WTC11 (cell line): ENCODE measurements around the gene HECTD3. TPM values are rescaled to one million over a fixed set of nuclear protein-coding genes. Genes with fewer than 3 reads are reported as not detected.

ENCODE experiments used
- ATAC-seq: fragments of 200-7000 bp; cut with Tn5 transposase; 2 replicates; pipeline ENCODE4 v1.10.0; 2021; ENCODE audit warnings: mild to moderate bottlenecking, moderate library complexity
- CTCF ChIA-PET: fragments of 300-600 bp; sonication (Branson Sonifier 250); formaldehyde crosslinking; loops from one replicate; lab custom pipeline; 2021; ENCODE audit warnings: antibody characterized with exemption; lab: Charles Lee
- POLR2A ChIA-PET: fragments of 350-600 bp; sonication (Branson Sonifier 250); formaldehyde crosslinking; loops from one replicate; lab custom pipeline; 2021; ENCODE audit warnings: antibody characterized with exemption; lab: Charles Lee
- DNase-seq: peaks from one replicate; pipeline ENCODE4 v3.0.0; 2021; ENCODE audit warnings: low spot score
- H3K27ac Mint-ChIP-seq: 2 replicates; pipeline ENCODE4 v1.8.0; 2021; ENCODE audit warnings: mixed read lengths
- H3K27me3 Mint-ChIP-seq: 2 replicates; pipeline ENCODE4 v1.8.0; 2021; ENCODE audit warnings: low read depth, mild to moderate bottlenecking, moderate library complexity, mixed read lengths
- H3K36me3 Mint-ChIP-seq: 2 replicates; pipeline ENCODE4 v1.8.0; 2021; ENCODE audit warnings: mixed read lengths
- H3K4me1 Mint-ChIP-seq: 2 replicates; pipeline ENCODE4 v1.8.0; 2022; ENCODE audit warnings: mixed read lengths
- H3K4me3 Mint-ChIP-seq: 2 replicates; pipeline ENCODE4 v1.8.0; 2021; ENCODE audit warnings: mild to moderate bottlenecking, moderate library complexity, mixed read lengths
- H3K9me3 Mint-ChIP-seq: 2 replicates; pipeline ENCODE4 v1.8.0; 2021; ENCODE audit warnings: mixed read lengths
- CREM ChIP-seq: sonication (generic); formaldehyde crosslinking; IDR thresholded peaks from 2 replicates; pipeline ENCODE4 v1.8.1; 2022; ENCODE audit warnings: mild to moderate bottlenecking, missing genetic modification reagents, moderate library complexity
- ELF4 ChIP-seq: sonication (generic); formaldehyde crosslinking; IDR thresholded peaks from 2 replicates; pipeline ENCODE4 v1.8.1; 2022; ENCODE audit warnings: low read depth, mild to moderate bottlenecking, moderate library complexity, missing genetic modification reagents
- EMX1 ChIP-seq: fragments of 250-450 bp; sonication (Bioruptor Pico); IDR thresholded peaks from 2 replicates; pipeline ENCODE4 v1.8.0; 2021; ENCODE audit warnings: mild to moderate bottlenecking
- JAZF1 ChIP-seq: fragments of 250-450 bp; sonication (Bioruptor Pico); IDR thresholded peaks from 2 replicates; pipeline ENCODE4 v1.9.0; 2021; ENCODE audit warnings: moderate library complexity, mild to moderate bottlenecking, inconsistent platforms
- KAT7 ChIP-seq: sonication (generic); formaldehyde crosslinking; IDR thresholded peaks from 2 replicates; pipeline ENCODE4 v1.8.1; 2023; ENCODE audit warnings: missing genetic modification reagents, mild to moderate bottlenecking, borderline replicate concordance
- MXD4 ChIP-seq: fragments of 250-450 bp; sonication (Bioruptor Pico); IDR thresholded peaks from 2 replicates; pipeline ENCODE4 v1.8.0; 2021; ENCODE audit warnings: mild to moderate bottlenecking, moderate library complexity, borderline replicate concordance
- MYBL2 ChIP-seq: sonication (generic); formaldehyde crosslinking; IDR thresholded peaks from 2 replicates; pipeline ENCODE4 v1.8.1; 2023; ENCODE audit warnings: mild to moderate bottlenecking, moderate library complexity, missing genetic modification reagents
- NR1H2 ChIP-seq: sonication (generic); formaldehyde crosslinking; IDR thresholded peaks from 2 replicates; pipeline ENCODE4 v1.9.0; 2021; ENCODE audit warnings: mild to moderate bottlenecking, moderate library complexity, missing genetic modification reagents
- RORB ChIP-seq: fragments of 250-450 bp; sonication (Bioruptor Pico); IDR thresholded peaks from 2 replicates; pipeline ENCODE4 v1.9.0; 2021; ENCODE audit warnings: mild to moderate bottlenecking
- SOX15 ChIP-seq: fragments of 250-450 bp; sonication (Bioruptor Pico); IDR thresholded peaks from 2 replicates; pipeline ENCODE4 v1.9.0; 2021; ENCODE audit warnings: mild to moderate bottlenecking
- TEAD1 ChIP-seq: sonication (generic); formaldehyde crosslinking; IDR thresholded peaks from 2 replicates; pipeline ENCODE4 v1.8.0; 2022; ENCODE audit warnings: mild to moderate bottlenecking, missing genetic modification reagents
- ZNF317 ChIP-seq: sonication (generic); formaldehyde crosslinking; IDR thresholded peaks from 2 replicates; pipeline ENCODE4 v1.8.1; 2023; ENCODE audit warnings: low read depth, mild to moderate bottlenecking, moderate library complexity, missing genetic modification reagents, borderline replicate concordance
- ZNF416 ChIP-seq: fragments of 250-450 bp; sonication (Bioruptor Pico); IDR thresholded peaks from 2 replicates; pipeline ENCODE4 v1.9.0; 2021; ENCODE audit warnings: mild to moderate bottlenecking, inconsistent platforms
- total RNA-seq: library from RNA; stranded (reverse); gene quantifications from 3 replicates; pipeline ENCODE4 v1.2.3, GENCODE V29; 2021
- TF ChIP-seq, protein P1 (sequence below): sonication (generic); formaldehyde crosslinking; IDR thresholded peaks from 2 replicates; pipeline ENCODE4 v1.8.1; 2023; ENCODE audit warnings: mild to moderate bottlenecking, moderate library complexity, missing genetic modification reagents
- TF ChIP-seq, protein P2 (sequence below): sonication (generic); formaldehyde crosslinking; IDR thresholded peaks from 2 replicates; pipeline ENCODE4 v1.8.1; 2023; ENCODE audit warnings: mild to moderate bottlenecking, missing genetic modification reagents, moderate library complexity
- TF ChIP-seq, protein P3 (sequence below): sonication (generic); formaldehyde crosslinking; conservative IDR thresholded peaks from 2 replicates; pipeline ENCODE4 v1.8.1; 2022; ENCODE audit warnings: mild to moderate bottlenecking, missing genetic modification reagents
- TF ChIP-seq, protein P4 (sequence below): sonication (generic); formaldehyde crosslinking; IDR thresholded peaks from 2 replicates; pipeline ENCODE4 v1.8.1; 2022; ENCODE audit warnings: missing genetic modification reagents, borderline replicate concordance
- TF ChIP-seq, protein P5 (sequence below): sonication (generic); formaldehyde crosslinking; conservative IDR thresholded peaks from 2 replicates; pipeline ENCODE4 v1.8.1; 2023; ENCODE audit warnings: mild to moderate bottlenecking, low read depth, missing genetic modification reagents, moderate library complexity
- TF ChIP-seq, protein P6 (sequence below): sonication (generic); formaldehyde crosslinking; IDR thresholded peaks from 2 replicates; pipeline ENCODE4 v1.8.0; 2022; ENCODE audit warnings: mild to moderate bottlenecking, missing genetic modification reagents
- TF ChIP-seq, protein P7 (sequence below): sonication (generic); formaldehyde crosslinking; IDR thresholded peaks from 2 replicates; pipeline ENCODE4 v1.8.1; 2023; ENCODE audit warnings: mild to moderate bottlenecking, missing genetic modification reagents, borderline replicate concordance

Gene HECTD3
- total RNA-seq, 1 experiment from 2014 or later, result 39.5 TPM

DNA sequence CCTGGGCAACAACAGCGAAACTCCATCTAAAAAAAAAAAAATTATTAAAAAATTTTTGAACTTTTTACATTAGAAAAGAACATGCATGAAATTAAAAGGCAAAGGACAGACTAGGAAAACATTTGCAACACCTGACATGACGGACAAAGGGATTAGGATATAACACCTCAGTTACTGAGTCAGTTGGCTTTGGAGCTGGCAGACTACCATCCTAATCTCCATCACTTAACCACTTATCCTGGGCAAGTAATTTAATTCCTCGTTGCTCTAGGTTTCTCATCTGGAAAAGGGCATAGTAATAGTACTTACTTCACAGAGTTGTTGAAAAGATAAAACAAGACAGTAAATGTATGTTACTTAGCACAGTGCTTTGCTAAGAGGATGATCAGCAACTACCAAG is 11.9 kb downstream of the HECTD3 start (continued):
- TF ChIP-seq, protein P1, sequence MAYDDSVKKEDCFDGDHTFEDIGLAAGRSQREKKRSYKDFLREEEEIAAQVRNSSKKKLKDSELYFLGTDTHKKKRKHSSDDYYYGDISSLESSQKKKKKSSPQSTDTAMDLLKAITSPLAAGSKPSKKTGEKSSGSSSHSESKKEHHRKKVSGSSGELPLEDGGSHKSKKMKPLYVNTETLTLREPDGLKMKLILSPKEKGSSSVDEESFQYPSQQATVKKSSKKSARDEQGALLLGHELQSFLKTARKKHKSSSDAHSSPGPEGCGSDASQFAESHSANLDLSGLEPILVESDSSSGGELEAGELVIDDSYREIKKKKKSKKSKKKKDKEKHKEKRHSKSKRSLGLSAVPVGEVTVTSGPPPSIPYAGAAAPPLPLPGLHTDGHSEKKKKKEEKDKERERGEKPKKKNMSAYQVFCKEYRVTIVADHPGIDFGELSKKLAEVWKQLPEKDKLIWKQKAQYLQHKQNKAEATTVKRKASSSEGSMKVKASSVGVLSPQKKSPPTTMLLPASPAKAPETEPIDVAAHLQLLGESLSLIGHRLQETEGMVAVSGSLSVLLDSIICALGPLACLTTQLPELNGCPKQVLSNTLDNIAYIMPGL, result no peak
- TF ChIP-seq, protein P2, sequence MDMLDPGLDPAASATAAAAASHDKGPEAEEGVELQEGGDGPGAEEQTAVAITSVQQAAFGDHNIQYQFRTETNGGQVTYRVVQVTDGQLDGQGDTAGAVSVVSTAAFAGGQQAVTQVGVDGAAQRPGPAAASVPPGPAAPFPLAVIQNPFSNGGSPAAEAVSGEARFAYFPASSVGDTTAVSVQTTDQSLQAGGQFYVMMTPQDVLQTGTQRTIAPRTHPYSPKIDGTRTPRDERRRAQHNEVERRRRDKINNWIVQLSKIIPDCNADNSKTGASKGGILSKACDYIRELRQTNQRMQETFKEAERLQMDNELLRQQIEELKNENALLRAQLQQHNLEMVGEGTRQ (CRISPR knock-in tag), result no peak
- TF ChIP-seq KAT7 (CRISPR knock-in tag) (no peak), TEAD1 (no peak), ELF4 (no peak)

DNA sequence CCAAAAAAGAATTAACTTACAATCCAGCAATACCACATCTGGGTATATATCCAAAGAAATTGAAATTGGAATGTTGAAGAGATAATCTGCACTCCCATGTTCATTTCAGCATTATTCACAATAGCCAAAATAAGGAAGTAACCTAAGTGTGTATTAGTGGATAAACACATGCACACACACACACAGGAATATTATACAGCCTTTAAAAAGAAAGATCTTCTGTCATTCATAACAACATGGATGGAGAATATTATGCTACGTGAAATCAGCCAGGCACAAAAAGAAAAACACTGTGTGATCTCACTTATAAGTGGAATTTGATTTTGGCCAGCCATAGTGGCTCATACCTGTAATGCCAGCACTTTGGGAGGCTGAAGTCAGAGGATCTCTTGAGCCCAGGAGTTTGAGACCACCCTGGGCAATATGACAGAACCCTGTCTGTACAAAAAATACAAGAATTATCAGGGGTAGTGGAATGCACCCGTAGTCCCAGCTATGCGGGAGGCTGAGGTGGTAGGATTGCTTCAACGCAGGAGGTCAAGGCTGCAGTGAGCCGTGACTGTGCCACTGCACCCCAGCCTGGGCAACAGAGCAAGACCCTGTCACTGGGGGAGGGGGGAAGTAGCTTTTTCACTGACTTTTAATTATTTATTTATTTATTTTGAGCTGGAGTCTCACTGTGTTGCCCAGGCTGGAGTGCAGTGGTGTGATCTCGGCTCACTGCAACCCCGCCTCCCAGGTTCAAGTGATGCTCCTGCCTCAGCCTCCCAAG is 15.5 kb downstream of the HECTD3 start:
- POLR2A ChIA-PET, result interaction anchor here (0.6 kb wide), 1 partner anchor 54 kb away, joined by 4 read pairs; no protein-coding TSS in a partner anchor
- Mint-ChIP-seq H3K27me3 (no peaks in the 10 kb centered on the region), H3K27ac (no peak overlapping the region), H3K9me3 (peaks cover 7% of the 10 kb centered on the region; the same call in 1 of the 2 replicates), H3K36me3 (no peaks in the 10 kb centered on the region), H3K4me1 (peaks cover 4% of the 10 kb centered on the region), H3K4me3 (no peak overlapping the region)
- TF ChIP-seq JAZF1, result no peak
- TF ChIP-seq, protein P3, sequence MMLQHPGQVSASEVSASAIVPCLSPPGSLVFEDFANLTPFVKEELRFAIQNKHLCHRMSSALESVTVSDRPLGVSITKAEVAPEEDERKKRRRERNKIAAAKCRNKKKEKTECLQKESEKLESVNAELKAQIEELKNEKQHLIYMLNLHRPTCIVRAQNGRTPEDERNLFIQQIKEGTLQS (CRISPR knock-in tag), result no peak
- no peak for TF ChIP-seq SOX15 (CRISPR knock-in tag)
- no peak for TF ChIP-seq EMX1
- TF ChIP-seq RORB (CRISPR knock-in tag), result no peak
- TF ChIP-seq NR1H2 (CRISPR knock-in tag), result no peak
- no peak for TF ChIP-seq ZNF416 (CRISPR knock-in tag)
- TF ChIP-seq MXD4 (CRISPR knock-in tag), result no peak
- TF ChIP-seq, protein P4, sequence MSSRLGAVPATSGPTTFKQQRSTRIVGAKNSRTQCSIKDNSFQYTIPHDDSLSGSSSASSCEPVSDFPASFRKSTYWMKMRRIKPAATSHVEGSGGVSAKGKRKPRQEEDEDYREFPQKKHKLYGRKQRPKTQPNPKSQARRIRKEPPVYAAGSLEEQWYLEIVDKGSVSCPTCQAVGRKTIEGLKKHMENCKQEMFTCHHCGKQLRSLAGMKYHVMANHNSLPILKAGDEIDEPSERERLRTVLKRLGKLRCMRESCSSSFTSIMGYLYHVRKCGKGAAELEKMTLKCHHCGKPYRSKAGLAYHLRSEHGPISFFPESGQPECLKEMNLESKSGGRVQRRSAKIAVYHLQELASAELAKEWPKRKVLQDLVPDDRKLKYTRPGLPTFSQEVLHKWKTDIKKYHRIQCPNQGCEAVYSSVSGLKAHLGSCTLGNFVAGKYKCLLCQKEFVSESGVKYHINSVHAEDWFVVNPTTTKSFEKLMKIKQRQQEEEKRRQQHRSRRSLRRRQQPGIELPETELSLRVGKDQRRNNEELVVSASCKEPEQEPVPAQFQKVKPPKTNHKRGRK (CRISPR knock-in tag), result no peak
- TF ChIP-seq MYBL2, result no peak
- TF ChIP-seq, protein P5, sequence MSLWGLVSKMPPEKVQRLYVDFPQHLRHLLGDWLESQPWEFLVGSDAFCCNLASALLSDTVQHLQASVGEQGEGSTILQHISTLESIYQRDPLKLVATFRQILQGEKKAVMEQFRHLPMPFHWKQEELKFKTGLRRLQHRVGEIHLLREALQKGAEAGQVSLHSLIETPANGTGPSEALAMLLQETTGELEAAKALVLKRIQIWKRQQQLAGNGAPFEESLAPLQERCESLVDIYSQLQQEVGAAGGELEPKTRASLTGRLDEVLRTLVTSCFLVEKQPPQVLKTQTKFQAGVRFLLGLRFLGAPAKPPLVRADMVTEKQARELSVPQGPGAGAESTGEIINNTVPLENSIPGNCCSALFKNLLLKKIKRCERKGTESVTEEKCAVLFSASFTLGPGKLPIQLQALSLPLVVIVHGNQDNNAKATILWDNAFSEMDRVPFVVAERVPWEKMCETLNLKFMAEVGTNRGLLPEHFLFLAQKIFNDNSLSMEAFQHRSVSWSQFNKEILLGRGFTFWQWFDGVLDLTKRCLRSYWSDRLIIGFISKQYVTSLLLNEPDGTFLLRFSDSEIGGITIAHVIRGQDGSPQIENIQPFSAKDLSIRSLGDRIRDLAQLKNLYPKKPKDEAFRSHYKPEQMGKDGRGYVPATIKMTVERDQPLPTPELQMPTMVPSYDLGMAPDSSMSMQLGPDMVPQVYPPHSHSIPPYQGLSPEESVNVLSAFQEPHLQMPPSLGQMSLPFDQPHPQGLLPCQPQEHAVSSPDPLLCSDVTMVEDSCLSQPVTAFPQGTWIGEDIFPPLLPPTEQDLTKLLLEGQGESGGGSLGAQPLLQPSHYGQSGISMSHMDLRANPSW, result no peak
- no peak for TF ChIP-seq CREM
- TF ChIP-seq, protein P6, sequence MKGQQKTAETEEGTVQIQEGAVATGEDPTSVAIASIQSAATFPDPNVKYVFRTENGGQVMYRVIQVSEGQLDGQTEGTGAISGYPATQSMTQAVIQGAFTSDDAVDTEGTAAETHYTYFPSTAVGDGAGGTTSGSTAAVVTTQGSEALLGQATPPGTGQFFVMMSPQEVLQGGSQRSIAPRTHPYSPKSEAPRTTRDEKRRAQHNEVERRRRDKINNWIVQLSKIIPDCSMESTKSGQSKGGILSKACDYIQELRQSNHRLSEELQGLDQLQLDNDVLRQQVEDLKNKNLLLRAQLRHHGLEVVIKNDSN (CRISPR knock-in tag), result no peak
- TF ChIP-seq ZNF317 (CRISPR knock-in tag), result no peak
- no peak for TF ChIP-seq ELF4
- TF ChIP-seq, protein P7, sequence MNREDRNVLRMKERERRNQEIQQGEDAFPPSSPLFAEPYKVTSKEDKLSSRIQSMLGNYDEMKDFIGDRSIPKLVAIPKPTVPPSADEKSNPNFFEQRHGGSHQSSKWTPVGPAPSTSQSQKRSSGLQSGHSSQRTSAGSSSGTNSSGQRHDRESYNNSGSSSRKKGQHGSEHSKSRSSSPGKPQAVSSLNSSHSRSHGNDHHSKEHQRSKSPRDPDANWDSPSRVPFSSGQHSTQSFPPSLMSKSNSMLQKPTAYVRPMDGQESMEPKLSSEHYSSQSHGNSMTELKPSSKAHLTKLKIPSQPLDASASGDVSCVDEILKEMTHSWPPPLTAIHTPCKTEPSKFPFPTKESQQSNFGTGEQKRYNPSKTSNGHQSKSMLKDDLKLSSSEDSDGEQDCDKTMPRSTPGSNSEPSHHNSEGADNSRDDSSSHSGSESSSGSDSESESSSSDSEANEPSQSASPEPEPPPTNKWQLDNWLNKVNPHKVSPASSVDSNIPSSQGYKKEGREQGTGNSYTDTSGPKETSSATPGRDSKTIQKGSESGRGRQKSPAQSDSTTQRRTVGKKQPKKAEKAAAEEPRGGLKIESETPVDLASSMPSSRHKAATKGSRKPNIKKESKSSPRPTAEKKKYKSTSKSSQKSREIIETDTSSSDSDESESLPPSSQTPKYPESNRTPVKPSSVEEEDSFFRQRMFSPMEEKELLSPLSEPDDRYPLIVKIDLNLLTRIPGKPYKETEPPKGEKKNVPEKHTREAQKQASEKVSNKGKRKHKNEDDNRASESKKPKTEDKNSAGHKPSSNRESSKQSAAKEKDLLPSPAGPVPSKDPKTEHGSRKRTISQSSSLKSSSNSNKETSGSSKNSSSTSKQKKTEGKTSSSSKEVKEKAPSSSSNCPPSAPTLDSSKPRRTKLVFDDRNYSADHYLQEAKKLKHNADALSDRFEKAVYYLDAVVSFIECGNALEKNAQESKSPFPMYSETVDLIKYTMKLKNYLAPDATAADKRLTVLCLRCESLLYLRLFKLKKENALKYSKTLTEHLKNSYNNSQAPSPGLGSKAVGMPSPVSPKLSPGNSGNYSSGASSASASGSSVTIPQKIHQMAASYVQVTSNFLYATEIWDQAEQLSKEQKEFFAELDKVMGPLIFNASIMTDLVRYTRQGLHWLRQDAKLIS, result no peak
- DNase-seq, result no peak
- CTCF ChIA-PET, result no interaction called here
- ATAC-seq, result no peak
